A673 (cell line): ENCODE results near the gene MAN2A2.

Experiments
- EZH2 ChIP-seq: fragments of 200-600 bp; sonication (generic); IDR thresholded peaks from 2 replicates; pipeline ENCODE4 v1.6.1; 2017; ENCODE audit warnings: borderline replicate concordance, low read depth, mild to moderate bottlenecking, mixed read lengths, antibody characterized with exemption, low read length; ENCODE audit not compliant: poor library complexity, severe bottlenecking
- TF ChIP-seq, protein P1 (sequence below): fragments of 300-800, 200-600 bp; sonication (generic); conservative IDR thresholded peaks from 2 replicates; pipeline ENCODE4 v1.5.1; 2017; ENCODE audit warnings: low read depth, mild to moderate bottlenecking, antibody characterized with exemption, low read length, moderate library complexity, mixed read lengths

DNA sequence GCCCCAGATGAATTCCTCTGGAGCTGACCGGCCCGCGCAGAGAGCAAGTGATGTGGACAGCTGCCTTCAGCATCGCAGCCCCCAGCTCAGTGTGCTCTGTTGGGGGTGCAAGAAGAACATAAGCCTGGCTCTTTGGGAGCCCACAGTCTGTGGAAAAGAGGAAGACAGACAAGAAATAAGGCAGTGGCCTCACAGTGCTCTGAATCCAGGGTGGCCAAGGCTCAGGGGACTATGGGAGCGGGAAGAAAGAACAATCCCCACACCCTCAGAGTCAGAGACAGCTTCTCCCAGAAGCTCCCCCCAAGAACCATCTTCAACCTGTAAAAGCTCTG is 29.5 kb downstream of the MAN2A2 start:
- TF ChIP-seq EZH2 = no peak
- TF ChIP-seq, protein P1, sequence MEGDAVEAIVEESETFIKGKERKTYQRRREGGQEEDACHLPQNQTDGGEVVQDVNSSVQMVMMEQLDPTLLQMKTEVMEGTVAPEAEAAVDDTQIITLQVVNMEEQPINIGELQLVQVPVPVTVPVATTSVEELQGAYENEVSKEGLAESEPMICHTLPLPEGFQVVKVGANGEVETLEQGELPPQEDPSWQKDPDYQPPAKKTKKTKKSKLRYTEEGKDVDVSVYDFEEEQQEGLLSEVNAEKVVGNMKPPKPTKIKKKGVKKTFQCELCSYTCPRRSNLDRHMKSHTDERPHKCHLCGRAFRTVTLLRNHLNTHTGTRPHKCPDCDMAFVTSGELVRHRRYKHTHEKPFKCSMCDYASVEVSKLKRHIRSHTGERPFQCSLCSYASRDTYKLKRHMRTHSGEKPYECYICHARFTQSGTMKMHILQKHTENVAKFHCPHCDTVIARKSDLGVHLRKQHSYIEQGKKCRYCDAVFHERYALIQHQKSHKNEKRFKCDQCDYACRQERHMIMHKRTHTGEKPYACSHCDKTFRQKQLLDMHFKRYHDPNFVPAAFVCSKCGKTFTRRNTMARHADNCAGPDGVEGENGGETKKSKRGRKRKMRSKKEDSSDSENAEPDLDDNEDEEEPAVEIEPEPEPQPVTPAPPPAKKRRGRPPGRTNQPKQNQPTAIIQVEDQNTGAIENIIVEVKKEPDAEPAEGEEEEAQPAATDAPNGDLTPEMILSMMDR = no peak; the same call in 1 of the 2 replicates
